Trophoblast cell (in vitro differentiated cells and primary cell): ENCODE results near the gene RAB36.

ENCODE experiments used
- DNase-seq, 2 donors: peaks; one replicate each; pipeline ENCODE4 v3.0.0-alpha.2; 2016
- H2AFZ ChIP-seq: 2 replicates; pipeline ENCODE4 v1.6.1; 2013; ENCODE audit warnings: low read length, moderate library complexity, mild to moderate bottlenecking; ENCODE audit not compliant: insufficient read depth, poor library complexity
- H2AK5ac ChIP-seq: 2 replicates; pipeline ENCODE4 v1.6.1; 2013; ENCODE audit warnings: mild to moderate bottlenecking, low read length
- H2BK120ac ChIP-seq: 2 replicates; pipeline ENCODE4 v1.6.1; 2013; ENCODE audit warnings: low read length, mild to moderate bottlenecking, moderate library complexity; ENCODE audit not compliant: insufficient read depth, poor library complexity
- H2BK12ac ChIP-seq: 2 replicates; pipeline ENCODE4 v1.6.1; 2013; ENCODE audit warnings: mild to moderate bottlenecking, low read length, moderate library complexity
- H2BK5ac ChIP-seq: 2 replicates; pipeline ENCODE4 v1.6.1; 2013; ENCODE audit warnings: low read length, low read depth, moderate library complexity, mild to moderate bottlenecking; ENCODE audit not compliant: poor library complexity
- H3K14ac ChIP-seq: 2 replicates; pipeline ENCODE4 v1.6.1; 2013; ENCODE audit warnings: mild to moderate bottlenecking, low read length
- H3K18ac ChIP-seq: 2 replicates; pipeline ENCODE4 v1.6.1; 2013; ENCODE audit warnings: mild to moderate bottlenecking, low read length
- H3K23ac ChIP-seq: 2 replicates; pipeline ENCODE4 v1.6.1; 2013; ENCODE audit warnings: low read length
- H3K27ac ChIP-seq: 2 replicates; pipeline ENCODE4 v1.5.1; 2013; ENCODE audit warnings: low read depth, mild to moderate bottlenecking, inconsistent platforms, low read length, moderate library complexity
- H3K27me3 ChIP-seq: 2 replicates; pipeline ENCODE4 v1.6.1; 2013; ENCODE audit warnings: inconsistent platforms, mild to moderate bottlenecking, low read length, moderate library complexity; ENCODE audit not compliant: insufficient read depth
- H3K36me3 ChIP-seq, 2 experiments: 1 replicate in 1 of 2; 2 replicates in 1 of 2; pipeline ENCODE4 v1.6.1; 2013; ENCODE audit warnings: low read length in 2 of 2, mild to moderate bottlenecking in 2 of 2, moderate library complexity in 1 of 2; ENCODE audit not compliant: insufficient read depth in 2 of 2, control insufficient read depth in 1 of 2
- H3K4ac ChIP-seq: 2 replicates; pipeline ENCODE4 v1.6.1; 2013; ENCODE audit warnings: low read depth, mild to moderate bottlenecking, low read length, moderate library complexity
- H3K4me1 ChIP-seq, 2 experiments: 1 replicate in 1 of 2; 2 replicates in 1 of 2; pipeline ENCODE4 v1.6.1; 2013; ENCODE audit warnings: low read length in 2 of 2, mild to moderate bottlenecking in 2 of 2, moderate library complexity in 1 of 2; ENCODE audit not compliant: insufficient read depth in 2 of 2, control insufficient read depth in 1 of 2
- H3K4me2 ChIP-seq: 2 replicates; pipeline ENCODE4 v1.6.1; 2013; ENCODE audit warnings: inconsistent platforms, mild to moderate bottlenecking, low read length, moderate library complexity
- H3K4me3 ChIP-seq: 2 replicates; pipeline ENCODE4 v1.5.1; 2013; ENCODE audit warnings: mild to moderate bottlenecking, low read depth, low read length, inconsistent platforms
- H3K79me1 ChIP-seq: one replicate; pipeline ENCODE4 v1.6.1; 2013; ENCODE audit warnings: low read length
- H3K79me2 ChIP-seq: 2 replicates; pipeline ENCODE4 v1.6.1; 2013; ENCODE audit warnings: low read length, mild to moderate bottlenecking; ENCODE audit not compliant: control insufficient read depth, insufficient read depth, poor library complexity
- H3K9ac ChIP-seq: 2 replicates; pipeline ENCODE4 v1.6.1; 2013; ENCODE audit warnings: mild to moderate bottlenecking, low read length
- H3K9me3 ChIP-seq: 2 replicates; pipeline ENCODE4 v1.6.1; 2013; ENCODE audit warnings: low read depth, mild to moderate bottlenecking, control low read depth, inconsistent platforms, low read length; ENCODE audit not compliant: insufficient read depth
- H4K12ac ChIP-seq: 2 replicates; pipeline ENCODE4 v1.6.1; 2013; ENCODE audit warnings: low read depth, mild to moderate bottlenecking, low read length, moderate library complexity
- H4K8ac ChIP-seq: 2 replicates; pipeline ENCODE4 v1.6.1; 2013; ENCODE audit warnings: low read depth, mild to moderate bottlenecking, low read length, moderate library complexity
- H4K91ac ChIP-seq: one replicate; pipeline ENCODE4 v1.6.1; 2013; ENCODE audit warnings: low read depth, mild to moderate bottlenecking, low read length, moderate library complexity
- WGBS: extraction: QIAGEN DNeasy Blood & Tissue Kit; methylation state at CpG from one replicate; pipeline ENCODE4 v1.1.7; 2013; ENCODE audit warnings: missing lambda C conversion rate; ENCODE audit not compliant: insufficient read length, insufficient coverage; ENCODE audit errors: extremely low coverage; 5-methylcytosine and 5-hydroxymethylcytosine counted together

Gene RAB36

GRCh38 chr22:23155831-23156230, 10.6 kb downstream of the RAB36 start:
- no peak overlapping the region for H4K12ac ChIP-seq
- DNase-seq: no peak
- H2BK12ac ChIP-seq: no peak overlapping the region
- H3K4ac ChIP-seq: no peak overlapping the region
- no peak overlapping the region for H2BK120ac ChIP-seq
- H3K27me3 ChIP-seq: no peaks in the 10 kb centered on the region
- peaks cover 2% of the 10 kb centered on the region for H3K79me2 ChIP-seq
- no peak overlapping the region for H3K4me2 ChIP-seq
- no peak overlapping the region for H4K8ac ChIP-seq
- H2BK5ac ChIP-seq: no peak overlapping the region
- WGBS: no CpG with 5 or more reads among the region's 9 CpGs
- H2AK5ac ChIP-seq: no peak overlapping the region
- H3K14ac ChIP-seq: no peak overlapping the region
- no peak overlapping the region for H3K23ac ChIP-seq
- no peaks in the 10 kb centered on the region for H3K36me3 ChIP-seq
- H3K4me3 ChIP-seq: no peak overlapping the region
- H3K9ac ChIP-seq: no peak overlapping the region
- no peak overlapping the region for H4K91ac ChIP-seq
- H2AFZ ChIP-seq: no peak overlapping the region
- peaks cover 4% of the 10 kb centered on the region for H3K79me1 ChIP-seq
- H3K9me3 ChIP-seq: peaks cover 2% of the 10 kb centered on the region
- H3K18ac ChIP-seq: no peak overlapping the region
- H3K4me1 ChIP-seq: peaks cover 16 to 18% of the 10 kb centered on the region in 2 experiments
- no peak overlapping the region for H3K27ac ChIP-seq

DNA sequence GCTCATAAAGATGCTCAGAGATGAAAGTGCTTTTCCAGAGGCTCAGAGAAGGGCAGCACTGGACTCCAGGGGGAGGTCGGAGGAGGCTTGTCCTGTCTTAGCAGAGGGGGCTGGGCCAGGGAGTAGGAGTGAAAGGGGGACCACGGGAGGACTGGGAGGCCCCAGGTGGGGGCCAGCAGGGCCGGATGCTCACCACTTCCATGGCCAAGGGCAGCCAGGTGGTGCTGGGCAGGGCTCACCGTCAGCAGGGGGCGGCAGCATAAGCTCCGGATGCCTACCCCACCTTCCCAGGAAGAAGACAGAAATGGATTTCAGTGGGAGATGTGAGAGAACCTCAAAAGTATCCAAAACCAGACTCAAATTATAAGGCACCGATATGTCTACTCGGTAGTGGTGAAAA, 11.0 kb downstream of the RAB36 start:
- Histone ChIP-seq H3K4me2 (no peak overlapping the region), H3K27ac (no peak overlapping the region), H3K36me3 (no peaks in the 10 kb centered on the region), H3K27me3 (no peaks in the 10 kb centered on the region), H3K9ac (no peak overlapping the region), H4K12ac (no peak overlapping the region), H3K79me2 (peaks cover 2% of the 10 kb centered on the region), H3K23ac (no peak overlapping the region), H3K14ac (no peak overlapping the region), H3K4me3 (no peak overlapping the region), H2BK5ac (no peak overlapping the region), H3K9me3 (peaks cover 2% of the 10 kb centered on the region), H4K8ac (no peak overlapping the region), H2AK5ac (no peak overlapping the region), H2BK12ac (no peak overlapping the region), H2BK120ac (no peak overlapping the region), H2AFZ (no peak overlapping the region), H3K4me1 (peaks cover 16 to 18% of the 10 kb centered on the region in 2 experiments), H3K4ac (no peak overlapping the region), H3K79me1 (peaks cover 4% of the 10 kb centered on the region), H3K18ac (no peak overlapping the region), H4K91ac (peak overlapping the region; percentile 30)
- DNase-seq: no peak
- WGBS: no CpG with 5 or more reads among the region's 8 CpGs

DNA sequence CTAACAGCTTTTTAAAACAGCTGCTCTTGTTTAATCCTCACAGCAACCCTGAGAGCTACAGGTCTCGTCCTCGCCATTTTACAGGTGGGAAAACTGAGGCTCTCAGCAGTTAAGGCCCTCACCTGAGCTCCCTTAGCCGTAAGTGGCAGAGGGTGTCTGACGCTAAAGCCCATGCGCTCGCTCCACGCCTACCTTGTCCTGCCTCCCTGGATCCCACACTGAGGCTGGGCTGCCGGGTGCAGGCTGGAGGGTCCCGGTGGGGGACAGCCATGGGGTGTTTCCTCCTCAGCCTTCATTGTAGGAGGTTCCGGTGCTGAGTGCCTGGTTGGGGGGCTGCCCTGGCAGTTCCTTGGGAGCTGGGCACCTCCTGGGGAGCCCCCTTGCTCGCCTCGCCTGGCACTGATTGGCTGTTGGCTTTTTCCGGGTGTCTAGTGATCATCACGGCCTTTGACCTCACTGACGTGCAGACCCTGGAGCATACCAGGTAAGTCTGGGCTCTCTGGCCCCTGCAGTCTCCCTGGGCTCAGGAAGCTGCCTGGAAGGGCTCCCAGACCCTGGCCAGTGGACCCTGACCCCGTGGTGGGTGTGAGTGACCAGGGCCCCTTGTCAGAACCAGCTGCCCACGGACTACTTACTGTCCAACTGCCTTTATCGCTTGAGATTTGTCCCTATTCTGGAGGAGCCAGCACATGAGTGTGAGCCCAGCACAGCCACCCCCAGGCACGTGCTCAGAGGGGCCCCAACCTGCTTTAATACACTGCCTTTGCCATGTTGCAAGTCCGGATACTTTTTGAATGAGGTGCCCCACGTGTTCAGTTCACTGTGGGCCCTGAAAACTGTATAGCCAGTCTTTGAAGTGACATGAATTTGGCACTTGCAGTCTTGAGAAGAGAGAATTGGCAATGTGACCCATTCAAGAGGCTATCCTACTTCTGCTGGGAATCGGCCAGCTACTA, 12.6 kb downstream of the RAB36 start:
- no peak for DNase-seq
- Histone ChIP-seq H3K14ac (peak overlapping the region; percentile 24), H4K8ac (no peak overlapping the region), H2AFZ (no peak overlapping the region), H3K9ac (no peak overlapping the region), H2BK5ac (no peak overlapping the region), H2AK5ac (peak overlapping the region; percentile 18), H3K9me3 (peaks cover 2% of the 10 kb centered on the region), H4K12ac (no peak overlapping the region), H3K4me3 (no peak overlapping the region), H3K27me3 (no peaks in the 10 kb centered on the region), H3K36me3 (no peaks in the 10 kb centered on the region), H3K4me2 (no peak overlapping the region), H3K4ac (no peak overlapping the region), H3K4me1 (peaks cover 10 to 14% of the 10 kb centered on the region in 2 experiments), H3K79me2 (peaks cover 2% of the 10 kb centered on the region), H4K91ac (peak overlapping the region; percentile 58), H3K79me1 (peaks cover 4% of the 10 kb centered on the region), H3K27ac (no peak overlapping the region), H2BK12ac (peak overlapping the region; percentile 8), H3K23ac (no peak overlapping the region), H2BK120ac (peak overlapping the region; percentile 40), H3K18ac (peak overlapping the region; percentile 3)
- no CpG with 5 or more reads among the region's 22 CpGs for WGBS

DNA sequence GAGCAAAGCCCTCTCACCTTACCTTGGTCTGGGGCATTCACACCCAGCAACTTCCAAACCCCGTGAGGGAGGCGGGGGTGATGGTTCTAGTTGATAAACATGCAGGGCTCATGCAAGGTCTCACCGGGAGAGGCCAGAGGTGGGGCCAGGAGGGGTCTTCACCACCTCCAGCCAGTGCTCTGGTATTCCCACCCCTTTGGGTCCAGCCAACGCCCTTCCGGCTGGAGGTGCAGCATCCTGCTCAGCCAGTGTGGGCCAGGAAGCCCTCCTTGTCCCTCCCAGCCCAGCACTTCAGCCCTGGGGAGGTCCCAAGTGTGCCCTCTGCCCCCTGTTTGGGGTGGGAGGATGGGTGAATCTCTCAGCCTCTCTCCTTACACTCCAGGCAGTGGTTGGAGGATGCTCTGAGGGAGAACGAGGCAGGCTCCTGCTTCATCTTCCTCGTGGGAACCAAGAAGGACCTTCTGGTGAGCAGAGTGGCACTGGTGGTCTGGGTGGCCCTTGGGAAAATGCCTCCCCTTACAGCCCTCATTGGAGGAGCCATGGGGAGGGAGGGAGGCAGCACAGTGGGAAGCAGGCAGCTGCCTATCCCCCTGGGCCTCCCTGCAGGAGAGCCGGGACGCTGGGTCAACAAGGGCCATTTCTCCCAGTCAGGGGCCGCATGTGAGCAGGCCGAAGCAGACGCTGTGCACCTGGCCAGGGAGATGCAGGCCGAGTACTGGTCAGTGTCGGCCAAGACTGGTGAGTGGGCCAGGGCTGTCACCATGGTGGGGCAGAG, 13.4 kb downstream of the RAB36 start:
- Histone ChIP-seq H4K12ac (no peak overlapping the region), H2BK120ac (no peak overlapping the region), H3K4ac (no peak overlapping the region), H3K27ac (no peak overlapping the region), H3K18ac (no peak overlapping the region), H3K4me2 (no peak overlapping the region), H3K14ac (no peak overlapping the region), H2AK5ac (no peak overlapping the region), H3K4me3 (no peak overlapping the region), H3K23ac (no peak overlapping the region), H4K91ac (no peak overlapping the region), H2AFZ (no peak overlapping the region), H3K27me3 (no peaks in the 10 kb centered on the region), H3K9me3 (peaks cover 2% of the 10 kb centered on the region), H2BK5ac (no peak overlapping the region), H3K79me1 (peaks cover 4% of the 10 kb centered on the region), H4K8ac (no peak overlapping the region), H3K4me1 (peaks cover 10 to 13% of the 10 kb centered on the region in 2 experiments), H3K9ac (no peak overlapping the region), H3K36me3 (no peaks in the 10 kb centered on the region), H3K79me2 (peaks cover 2% of the 10 kb centered on the region), H2BK12ac (no peak overlapping the region)
- no peak for DNase-seq
- WGBS: no CpG with 5 or more reads among the region's 14 CpGs
